Caco-2 (cell line): ENCODE measurements around the gene CCDC28B. TPM values are rescaled to one million over a fixed set of nuclear protein-coding genes. Genes with fewer than 3 reads are reported as not detected.

Experiments
- BruUV-seq: library from RNA; stranded (reverse); fragments of 400-500 nt; replicated peaks from 2 replicates; lab custom pipeline; 2021; lab: Mats Ljungman, UMichigan
- CTCF ChIA-PET: fragments of 300-600 bp; sonication (Branson Sonifier 250); formaldehyde crosslinking; loops from one replicate; lab custom pipeline; 2022; ENCODE audit warnings: antibody characterized with exemption; lab: Charles Lee
- POLR2A ChIA-PET: fragments of 300-600 bp; sonication (Branson Sonifier 250); formaldehyde crosslinking; loops from one replicate; lab custom pipeline; 2022; ENCODE audit warnings: antibody characterized with exemption; lab: Charles Lee
- DNase-seq, 2 experiments: peaks; one replicate each; pipeline versions ENCODE4 v3.0.0 to v3.0.0-alpha.2; 2020 to 2022
- H3K27me3 ChIP-seq: replicated peaks from 2 replicates; pipeline ENCODE4 v1.6.0; 2011; ENCODE audit warnings: low read length; ENCODE audit not compliant: control insufficient read depth, insufficient read depth
- H3K36me3 ChIP-seq: 2 replicates; pipeline ENCODE4 v1.5.1; 2011; ENCODE audit warnings: low read length; ENCODE audit not compliant: control insufficient read depth, insufficient read depth
- H3K4me1 ChIP-seq: fragments of 250-450 bp; sonication (Bioruptor Pico); 2 replicates; pipeline ENCODE4 v1.5.1; 2020; ENCODE audit warnings: mild to moderate bottlenecking
- H3K4me3 ChIP-seq: 2 replicates; pipeline ENCODE4 v1.5.1; 2011; ENCODE audit warnings: low read depth, mild to moderate bottlenecking, control low read depth, low read length
- H3K9me3 ChIP-seq: fragments of 250-450 bp; sonication (Bioruptor Pico); 2 replicates; pipeline ENCODE4 v1.5.1; 2020; ENCODE audit warnings: mild to moderate bottlenecking, moderate library complexity
- H3K27ac Mint-ChIP-seq: one replicate; pipeline ENCODE4 v1.8.0; 2022; ENCODE audit warnings: mixed read lengths; ENCODE audit not compliant: unreplicated experiment
- H3K27me3 Mint-ChIP-seq: one replicate; pipeline ENCODE4 v1.8.0; 2022; ENCODE audit warnings: mixed read lengths; ENCODE audit not compliant: insufficient read depth, unreplicated experiment
- H3K36me3 Mint-ChIP-seq: one replicate; pipeline ENCODE4 v1.8.0; 2022; ENCODE audit warnings: mild to moderate bottlenecking, mixed read lengths; ENCODE audit not compliant: insufficient read depth, unreplicated experiment
- H3K4me1 Mint-ChIP-seq: one replicate; pipeline ENCODE4 v1.8.0; 2022; ENCODE audit warnings: low read depth, mixed read lengths; ENCODE audit not compliant: unreplicated experiment
- H3K4me3 Mint-ChIP-seq: one replicate; pipeline ENCODE4 v1.8.0; 2022; ENCODE audit warnings: mild to moderate bottlenecking, moderate library complexity, mixed read lengths; ENCODE audit not compliant: unreplicated experiment
- H3K9me3 Mint-ChIP-seq: one replicate; pipeline ENCODE4 v1.8.0; 2022; ENCODE audit warnings: mixed read lengths; ENCODE audit not compliant: unreplicated experiment
- intact Hi-C: fragments of 100-400 bp; cut with micrococcal nuclease; formaldehyde crosslinking; loops from one replicate; pipeline ENCODE4 v1.10.0; 2022; ENCODE audit not compliant: unreplicated experiment
- total RNA-seq: library from RNA; stranded (reverse); gene quantifications from 2 replicates; pipeline ENCODE4 v1.2.3, GENCODE V29; 2022
- TF ChIP-seq, protein P1 (sequence below), 2 experiments: fragments of 200-600 bp in 1 of 2; IDR thresholded peaks; 1 replicate in 1 of 2; 2 replicates in 1 of 2; pipeline versions ENCODE4 v1.5.1 to v1.8.0; 2011 to 2022; ENCODE audit warnings: antibody characterized with exemption in 1 of 2, control low read depth in 1 of 2, inconsistent platforms in 1 of 2, low read depth in 1 of 2, low read length in 1 of 2, mild to moderate bottlenecking in 1 of 2, moderate library complexity in 1 of 2; ENCODE audit not compliant: insufficient read depth in 1 of 2, severe bottlenecking in 1 of 2, unreplicated experiment in 1 of 2

The CCDC28B gene
- total RNA-seq, 1 experiment from 2014 or later: 3.9 TPM

DNA sequence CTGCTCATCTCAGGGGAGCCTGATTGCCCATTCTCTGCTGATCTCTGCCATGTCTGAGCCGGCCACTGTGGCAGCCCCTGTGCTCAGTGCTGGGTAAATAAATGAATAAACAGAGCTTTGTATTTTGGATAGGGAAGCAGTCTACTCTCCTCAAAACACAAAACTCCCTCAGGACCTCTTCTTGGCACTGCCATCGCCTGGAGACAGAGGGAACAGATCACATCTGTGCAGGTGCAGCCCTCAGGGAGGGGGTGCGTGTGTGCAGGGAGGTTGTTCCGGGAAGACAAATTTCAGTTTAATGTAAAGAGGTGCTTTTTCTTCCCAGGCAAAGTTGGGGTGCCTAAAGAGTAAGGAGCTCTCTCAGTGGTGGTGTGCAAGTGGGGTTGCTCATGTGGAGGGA is 38.9 kb downstream of the CCDC28B start:
- Mint-ChIP-seq H3K4me3 (no peak overlapping the region), H3K9me3 (no peaks in the 10 kb centered on the region), H3K36me3 (no peaks in the 10 kb centered on the region), H3K27ac (no peak overlapping the region), H3K4me1 (no peaks in the 10 kb centered on the region), H3K27me3 (no peaks in the 10 kb centered on the region)
- Histone ChIP-seq H3K4me3 (no peak overlapping the region), H3K4me1 (no peaks in the 10 kb centered on the region), H3K36me3 (no peaks in the 10 kb centered on the region), H3K9me3 (no peaks in the 10 kb centered on the region), H3K27me3 (no peaks in the 10 kb centered on the region)
- POLR2A ChIA-PET: interaction anchor here (0.6 to 0.7 kb wide), 2 partner anchors 9 to 97 kb away, joined by 3 to 4 read pairs; partner anchors contain the start of gene MARCKSL1
- TF ChIP-seq, protein P1, sequence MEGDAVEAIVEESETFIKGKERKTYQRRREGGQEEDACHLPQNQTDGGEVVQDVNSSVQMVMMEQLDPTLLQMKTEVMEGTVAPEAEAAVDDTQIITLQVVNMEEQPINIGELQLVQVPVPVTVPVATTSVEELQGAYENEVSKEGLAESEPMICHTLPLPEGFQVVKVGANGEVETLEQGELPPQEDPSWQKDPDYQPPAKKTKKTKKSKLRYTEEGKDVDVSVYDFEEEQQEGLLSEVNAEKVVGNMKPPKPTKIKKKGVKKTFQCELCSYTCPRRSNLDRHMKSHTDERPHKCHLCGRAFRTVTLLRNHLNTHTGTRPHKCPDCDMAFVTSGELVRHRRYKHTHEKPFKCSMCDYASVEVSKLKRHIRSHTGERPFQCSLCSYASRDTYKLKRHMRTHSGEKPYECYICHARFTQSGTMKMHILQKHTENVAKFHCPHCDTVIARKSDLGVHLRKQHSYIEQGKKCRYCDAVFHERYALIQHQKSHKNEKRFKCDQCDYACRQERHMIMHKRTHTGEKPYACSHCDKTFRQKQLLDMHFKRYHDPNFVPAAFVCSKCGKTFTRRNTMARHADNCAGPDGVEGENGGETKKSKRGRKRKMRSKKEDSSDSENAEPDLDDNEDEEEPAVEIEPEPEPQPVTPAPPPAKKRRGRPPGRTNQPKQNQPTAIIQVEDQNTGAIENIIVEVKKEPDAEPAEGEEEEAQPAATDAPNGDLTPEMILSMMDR (IDR thresholded peaks at IDR 0.05; ENCODE audit: insufficient read depth in 1 of 2, low read depth in 1 of 2, low read length in 1 of 2, severe bottlenecking in 1 of 2, unreplicated experiment in 1 of 2): no peak
- BruUV-seq: TSS peak; percentile 36
- CTCF ChIA-PET: no interaction called here
- intact Hi-C loops: no loop called here
- DNase-seq: no peak

DNA sequence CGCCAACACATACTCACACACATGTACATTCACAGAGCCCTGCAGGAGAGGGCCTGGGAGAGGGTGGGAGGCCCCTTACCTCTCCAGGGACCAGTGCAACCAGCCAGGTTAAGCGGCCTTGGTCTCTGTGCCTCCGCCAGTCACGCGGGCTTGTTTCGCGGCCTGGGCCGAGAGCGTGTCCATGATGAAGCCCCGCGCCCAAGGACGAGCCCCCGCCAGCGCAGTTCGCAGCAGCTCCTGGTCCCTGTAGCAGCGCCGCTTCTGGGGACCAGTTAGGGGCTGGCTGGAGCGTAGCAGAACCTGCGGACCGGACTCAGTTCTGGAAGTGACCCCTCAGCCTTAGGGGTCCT is 39.4 kb downstream of the CCDC28B start:
- DNase-seq: no peak
- H3K36me3 Mint-ChIP-seq: no peaks in the 10 kb centered on the region
- BruUV-seq: no TSS peak
- H3K4me1 Mint-ChIP-seq: no peaks in the 10 kb centered on the region
- peak overlapping the region; percentile 79 for H3K4me3 Mint-ChIP-seq
- TF ChIP-seq, protein P1 (IDR thresholded peaks at IDR 0.05; ENCODE audit: insufficient read depth in 1 of 2, low read depth in 1 of 2, low read length in 1 of 2, severe bottlenecking in 1 of 2, unreplicated experiment in 1 of 2): no peak
- no peaks in the 10 kb centered on the region for H3K36me3 ChIP-seq
- no peaks in the 10 kb centered on the region for H3K9me3 Mint-ChIP-seq
- H3K9me3 ChIP-seq: no peaks in the 10 kb centered on the region
- no peak overlapping the region; the same call in 1 of the 2 replicates for H3K4me3 ChIP-seq
- H3K27me3 ChIP-seq: no peaks in the 10 kb centered on the region
- ChIA-PET POLR2A (interaction anchor here (0.6 to 1.0 kb wide), 3 partner anchors 60 to 401 kb away, joined by 3 to 5 read pairs (median 4); partner anchors contain the start of genes MARCKSL1 and TXLNA), CTCF (interaction anchor here (1.2 to 1.7 kb wide), 2 partner anchors 40 to 51 kb away, joined by 5 to 8 read pairs; partner anchors contain the start of gene HDAC1)
- no peak overlapping the region for H3K27ac Mint-ChIP-seq
- no peaks in the 10 kb centered on the region for H3K4me1 ChIP-seq
- intact Hi-C loops: loop anchor here (5.0 kb wide), 1 partner anchor 83 kb away; no protein-coding TSS in a partner anchor
- H3K27me3 Mint-ChIP-seq: no peaks in the 10 kb centered on the region

DNA sequence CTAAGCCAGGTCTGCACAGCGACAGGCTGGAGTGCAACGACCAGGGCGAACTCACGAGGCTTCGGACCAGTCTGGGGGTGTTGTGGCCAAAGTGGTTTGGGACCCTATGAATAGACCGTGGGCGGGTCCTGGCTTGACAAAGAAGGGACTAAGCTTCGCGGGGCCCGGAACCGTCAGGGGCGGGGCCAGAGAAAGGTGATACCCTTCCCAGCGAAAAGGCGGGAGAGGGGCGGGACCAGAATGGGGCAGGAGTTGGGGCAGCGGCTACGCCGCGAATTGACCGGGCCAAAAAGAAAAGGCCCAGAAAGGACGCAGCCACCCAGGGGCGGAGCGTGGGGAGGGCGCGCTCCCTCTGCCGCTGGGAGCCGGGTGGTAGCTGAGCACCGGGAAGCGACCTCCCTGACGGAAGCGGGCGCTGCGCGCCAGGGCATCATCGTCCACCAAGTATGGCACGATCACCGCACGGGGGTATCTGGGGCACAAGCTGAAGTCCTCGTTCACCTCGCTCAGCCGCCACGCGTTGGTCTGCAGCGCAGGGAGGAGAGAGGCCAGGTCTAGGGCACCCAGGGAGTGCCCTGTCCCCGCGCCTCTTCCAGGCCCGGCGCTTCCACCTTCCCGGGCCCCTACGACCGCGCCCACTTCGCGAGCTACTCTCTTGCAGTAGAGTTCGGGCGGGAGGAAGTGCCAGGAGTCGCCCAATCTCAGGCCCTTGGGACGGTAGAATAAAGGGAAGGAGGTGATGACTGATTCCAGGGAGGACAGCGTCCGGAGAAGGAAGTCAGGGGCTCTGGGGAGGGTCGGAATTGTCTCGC is 40.0 kb downstream of the CCDC28B start:
- Histone ChIP-seq H3K9me3 (no peaks in the 10 kb centered on the region), H3K4me3 (peak overlapping the region; percentile 56), H3K36me3 (no peaks in the 10 kb centered on the region), H3K27me3 (no peaks in the 10 kb centered on the region), H3K4me1 (no peaks in the 10 kb centered on the region)
- CTCF ChIA-PET: interaction anchor here (0.6 to 2.4 kb wide), 4 partner anchors 13 to 51 kb away, joined by 5 to 11 read pairs (median 7); partner anchors contain the start of gene HDAC1
- POLR2A ChIA-PET: interaction anchor here (0.6 to 1.0 kb wide), 5 partner anchors 25 to 523 kb away, joined by 3 to 5 read pairs (median 4); partner anchors contain the start of genes MARCKSL1 and TXLNA
- peak; percentile 61 to 72 for DNase-seq
- intact Hi-C loops: loop anchor here (5.0 kb wide), 1 partner anchor 82 kb away; no protein-coding TSS in a partner anchor
- Mint-ChIP-seq H3K36me3 (no peaks in the 10 kb centered on the region), H3K9me3 (no peaks in the 10 kb centered on the region), H3K27me3 (no peaks in the 10 kb centered on the region), H3K4me3 (peak overlapping the region; percentile 79), H3K4me1 (no peaks in the 10 kb centered on the region), H3K27ac (peak overlapping the region; percentile 83)
- TF ChIP-seq, protein P1 (IDR thresholded peaks at IDR 0.05; ENCODE audit: insufficient read depth in 1 of 2, low read depth in 1 of 2, low read length in 1 of 2, severe bottlenecking in 1 of 2, unreplicated experiment in 1 of 2): no peak
- no TSS peak for BruUV-seq
